CD4-positive, alpha-beta T cell (primary cell): ENCODE data around the gene TACR1. TPM values are rescaled to one million over a fixed set of nuclear protein-coding genes. Genes with fewer than 3 reads are reported as not detected.

Experiments used
- ATAC-seq: fragments of 200-7000 bp; cut with Tn5 transposase; one replicate; pipeline ENCODE4 v1.10.0; 2022; ENCODE audit warnings: mild to moderate bottlenecking; ENCODE audit not compliant: poor library complexity
- CTCF ChIA-PET: fragments of 350-600 bp; sonication (Branson Sonifier 250); formaldehyde crosslinking; loops from one replicate; lab custom pipeline; 2021; ENCODE audit warnings: antibody characterized with exemption, inconsistent platforms; lab: Charles Lee
- POLR2A ChIA-PET: fragments of 350-600 bp; sonication (Branson Sonifier 250); formaldehyde crosslinking; loops from one replicate; lab custom pipeline; 2021; ENCODE audit warnings: antibody characterized with exemption, inconsistent platforms; lab: Charles Lee
- DNase-seq, 14 experiments: peaks; one replicate each; pipeline ENCODE4 v3.0.0-alpha.2; 2013 to 2020; ENCODE audit warnings: mixed read lengths in 2 of 14
- H3K27ac ChIP-seq, 2 donors: one replicate each; pipeline versions ENCODE4 v1.5.1 to v1.7.0; 2013; ENCODE audit warnings: low read length in 2 of 2, low read depth in 1 of 2, mild to moderate bottlenecking in 1 of 2
- H3K27me3 ChIP-seq, 2 experiments: 1 replicate in 1 of 2; 2 replicates in 1 of 2; pipeline versions ENCODE4 v1.6.1 to v1.7.0; 2013; ENCODE audit warnings: low read length in 2 of 2, control low read depth in 1 of 2, mild to moderate bottlenecking in 1 of 2, moderate library complexity in 1 of 2; ENCODE audit not compliant: insufficient read depth in 2 of 2, control insufficient read depth in 1 of 2
- H3K36me3 ChIP-seq: one replicate; pipeline ENCODE4 v1.6.1; 2013; ENCODE audit warnings: low read length, control low read depth; ENCODE audit not compliant: insufficient read depth
- H3K4me1 ChIP-seq: one replicate; pipeline ENCODE4 v1.6.1; 2013; ENCODE audit warnings: low read length, control low read depth; ENCODE audit not compliant: insufficient read depth
- H3K4me3 ChIP-seq: one replicate; pipeline ENCODE4 v1.5.1; 2013; ENCODE audit warnings: mild to moderate bottlenecking, low read length, moderate library complexity
- H3K9me3 ChIP-seq, 2 experiments: 1 replicate in 1 of 2; 2 replicates in 1 of 2; pipeline versions ENCODE4 v1.6.1 to v1.7.0; 2013; ENCODE audit warnings: low read length in 2 of 2, mild to moderate bottlenecking in 2 of 2, control low read depth in 1 of 2, moderate library complexity in 1 of 2; ENCODE audit not compliant: control insufficient read depth in 1 of 2, insufficient read depth in 1 of 2
- H3K27ac Mint-ChIP-seq: one replicate; pipeline ENCODE4 v1.8.0; 2020; ENCODE audit warnings: mixed read lengths
- H3K27me3 Mint-ChIP-seq: one replicate; pipeline ENCODE4 v1.8.0; 2021; ENCODE audit warnings: mixed read lengths
- H3K36me3 Mint-ChIP-seq: one replicate; pipeline ENCODE4 v1.8.0; 2021; ENCODE audit warnings: low read depth, mixed read lengths
- H3K4me1 Mint-ChIP-seq: one replicate; pipeline ENCODE4 v1.8.0; 2021; ENCODE audit warnings: low read depth, mixed read lengths
- H3K4me3 Mint-ChIP-seq: one replicate; pipeline ENCODE4 v1.8.0; 2020; ENCODE audit warnings: mild to moderate bottlenecking, mixed read lengths
- H3K9me3 Mint-ChIP-seq: one replicate; pipeline ENCODE4 v1.8.0; 2020; ENCODE audit warnings: mixed read lengths
- CTCF ChIP-seq: fragments of 200-600 bp; IDR thresholded peaks from one replicate; pipeline ENCODE4 v1.8.0; 2022; ENCODE audit warnings: antibody characterized with exemption, mild to moderate bottlenecking
- intact Hi-C, 2 experiments: fragments of 100-400 bp; cut with DNase I in 1 of 2; cut with micrococcal nuclease in 1 of 2; formaldehyde crosslinking; loops; one replicate each; pipeline versions ENCODE4 v1.15.1 to v1.9.0; 2023 to 2025; cut with DNase I, micrococcal nuclease
- total RNA-seq, 174 experiments: library from RNA in 2 of 174; stranded (reverse) in 2 of 174; gene quantifications; one replicate each; pipeline ENCODE4 v1.2.3 and lab custom pipeline; 2021 to 2026

The TACR1 gene
- total RNA-seq, 2 experiments from 2014 or later, result 0.14 TPM; not detected in 1

- intact Hi-C loops, result no loop called here
- Mint-ChIP-seq H3K4me1 (no peaks in the 10 kb centered on the region), H3K9me3 (peaks cover 4% of the 10 kb centered on the region), H3K4me3 (no peak overlapping the region), H3K36me3 (peaks cover 12% of the 10 kb centered on the region), H3K27ac (no peak overlapping the region), H3K27me3 (no peaks in the 10 kb centered on the region)
- TF ChIP-seq CTCF, result no peak
- Histone ChIP-seq H3K4me1 (no peaks in the 10 kb centered on the region), H3K9me3 (peaks cover 4% of the 10 kb centered on the region in 2 experiments), H3K4me3 (no peak overlapping the region), H3K36me3 (no peaks in the 10 kb centered on the region), H3K27ac (no peak overlapping the region), H3K27me3 (no peaks in the 10 kb centered on the region)
- POLR2A ChIA-PET, result no interaction called here
- CTCF ChIA-PET, result no interaction called here
- DNase-seq (no peak), ATAC-seq (no peak)
Observed at GRCh38 chr2:75102011-75102410, 97.3 kb downstream of the TACR1 start.

GRCh38 chr2:75100801-75101151 is 98.5 kb downstream of the TACR1 start:
- ChIA-PET CTCF (interaction anchor here (1.2 kb wide), 1 partner anchor 35 kb away, joined by 3 read pairs; no protein-coding TSS in a partner anchor), POLR2A (no interaction called here)
- H3K27ac ChIP-seq, result no peak overlapping the region
- no peak for TF ChIP-seq CTCF
- no peaks in the 10 kb centered on the region for H3K4me1 ChIP-seq
- peaks cover 4% of the 10 kb centered on the region in 2 experiments for H3K9me3 ChIP-seq
- ATAC-seq (no peak), DNase-seq (no peak)
- Mint-ChIP-seq H3K4me3 (no peak overlapping the region), H3K4me1 (no peaks in the 10 kb centered on the region), H3K9me3 (peaks cover 4% of the 10 kb centered on the region), H3K27ac (no peak overlapping the region), H3K36me3 (peaks cover 12% of the 10 kb centered on the region), H3K27me3 (no peaks in the 10 kb centered on the region)
- no peaks in the 10 kb centered on the region for H3K36me3 ChIP-seq
- no peak overlapping the region for H3K4me3 ChIP-seq
- H3K27me3 ChIP-seq, result no peaks in the 10 kb centered on the region
- intact Hi-C loops, result no loop called here

GRCh38 chr2:75100011-75100800 is 99.1 kb downstream of the TACR1 start:
- no peak overlapping the region for H3K4me3 ChIP-seq
- H3K36me3 Mint-ChIP-seq, result peaks cover 12% of the 10 kb centered on the region
- ChIA-PET CTCF (interaction anchor here (1.2 kb wide), 1 partner anchor 35 kb away, joined by 3 read pairs; no protein-coding TSS in a partner anchor), POLR2A (no interaction called here)
- TF ChIP-seq CTCF, result no peak
- H3K27me3 Mint-ChIP-seq, result no peaks in the 10 kb centered on the region
- intact Hi-C loops, result no loop called here
- H3K4me3 Mint-ChIP-seq, result no peak overlapping the region
- no peak overlapping the region for H3K27ac ChIP-seq
- H3K9me3 ChIP-seq, result peaks cover 4% of the 10 kb centered on the region in 2 experiments
- no peaks in the 10 kb centered on the region for H3K36me3 ChIP-seq
- H3K9me3 Mint-ChIP-seq, result peaks cover 4% of the 10 kb centered on the region
- no peaks in the 10 kb centered on the region for H3K4me1 Mint-ChIP-seq
- H3K27me3 ChIP-seq, result no peaks in the 10 kb centered on the region
- H3K4me1 ChIP-seq, result no peaks in the 10 kb centered on the region
- H3K27ac Mint-ChIP-seq, result no peak overlapping the region
- DNase-seq (no peak), ATAC-seq (no peak)
